ENCODE measurements around the gene MANEAL. TPM values are rescaled to one million over a fixed set of nuclear protein-coding genes. Genes with fewer than 3 reads are reported as not detected.

MANEAL gene
- total and polyA plus RNA-seq, 2 of the 13 experiments (the other 11 are each of a cell fraction or from before 2014, with no cell fraction given): 20.8 to 26.4 TPM

DNA sequence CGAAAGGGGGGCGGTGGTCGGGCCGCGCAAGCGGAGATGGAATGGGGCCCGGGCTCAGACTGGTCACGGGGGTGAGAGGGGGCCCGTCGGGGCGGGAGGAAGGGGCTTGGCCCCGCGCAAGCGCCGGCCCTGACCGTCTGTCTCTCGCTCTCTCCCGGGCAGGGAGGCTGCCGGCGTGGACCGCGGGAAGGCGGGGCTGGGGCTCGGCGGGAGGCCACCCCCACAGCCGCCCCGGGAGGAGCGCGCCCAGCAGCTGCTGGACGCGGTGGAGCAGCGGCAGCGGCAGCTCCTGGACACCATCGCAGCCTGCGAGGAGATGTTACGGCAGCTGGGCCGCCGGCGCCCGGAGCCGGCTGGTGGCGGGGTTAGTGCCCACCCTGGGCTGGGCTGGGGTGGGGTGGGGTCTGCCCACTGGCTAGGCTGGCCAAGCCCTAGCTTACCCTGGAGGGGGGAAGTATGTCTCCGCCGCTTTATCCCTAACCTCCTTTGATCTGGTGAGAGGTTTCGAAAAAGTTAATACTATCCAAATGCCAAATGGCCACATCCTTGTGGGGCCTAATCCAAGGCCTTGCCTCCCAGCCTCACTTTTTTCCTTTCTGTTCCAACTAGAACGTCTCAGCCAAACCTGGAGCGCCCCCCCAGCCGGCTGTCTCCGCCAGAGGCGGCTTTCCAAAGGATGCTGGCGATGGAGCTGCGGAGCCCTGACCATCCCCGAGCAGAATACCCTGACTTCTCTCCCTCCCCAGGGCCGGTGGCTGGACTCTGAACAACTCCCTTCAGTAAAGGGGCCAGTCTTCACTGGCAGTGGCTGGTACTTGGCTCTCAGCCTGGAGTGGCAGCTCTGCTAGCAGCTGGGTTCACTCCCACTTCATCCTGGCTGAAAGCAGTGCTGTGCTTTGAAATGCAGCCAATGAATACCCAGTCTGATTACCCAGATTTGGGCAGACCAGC, 15.0 kb downstream of the MANEAL start (continued):
- peak; percentile 50; the same call in 1 of the 2 replicates for TF ChIP-seq TARDBP (CRISPR knock-in tag; IDR thresholded peaks at IDR 0.05)
- peak; percentile 64 for TF ChIP-seq SAP130 (CRISPR knock-in tag; IDR thresholded peaks at IDR 0.05; ENCODE audit: low read depth)
- 0 out of 2 replicates have a peak, but pooled peaks have one; percentile 9 for TF ChIP-seq MXD4 (CRISPR knock-in tag; IDR thresholded peaks at IDR 0.05)
- TF ChIP-seq GLI4 (CRISPR knock-in tag; IDR thresholded peaks at IDR 0.05; ENCODE audit: borderline replicate concordance): no peak
- no peak for TF ChIP-seq ATF7 (IDR thresholded peaks at IDR 0.05)
- no peak for TF ChIP-seq ATF7 (CRISPR knock-in tag; IDR thresholded peaks at IDR 0.05)
- TF ChIP-seq XRCC5 (optimal IDR thresholded peaks at IDR 0.05; ENCODE audit: low read length): no peak
- TF ChIP-seq ZNF777 (CRISPR knock-in tag; IDR thresholded peaks at IDR 0.05): peak; percentile 77
- no peak for TF ChIP-seq YEATS2 (CRISPR knock-in tag; IDR thresholded peaks at IDR 0.05; ENCODE audit: borderline replicate concordance)
- TF ChIP-seq SNRNP70 (IDR thresholded peaks at IDR 0.05; ENCODE audit: low read depth, low read length): no peak
- TF ChIP-seq ZSCAN12 (CRISPR knock-in tag; IDR thresholded peaks at IDR 0.05): no peak
- TF ChIP-seq ZNF780A (CRISPR knock-in tag; IDR thresholded peaks at IDR 0.05): 0 out of 2 replicates have a peak, but pooled peaks have one; percentile 23
- TF ChIP-seq TCF7 (IDR thresholded peaks at IDR 0.05; ENCODE audit: low read depth): no peak
- TF ChIP-seq ZNF629 (CRISPR knock-in tag; conservative IDR thresholded peaks at IDR 0.05): no peak
- TF ChIP-seq, protein P1, sequence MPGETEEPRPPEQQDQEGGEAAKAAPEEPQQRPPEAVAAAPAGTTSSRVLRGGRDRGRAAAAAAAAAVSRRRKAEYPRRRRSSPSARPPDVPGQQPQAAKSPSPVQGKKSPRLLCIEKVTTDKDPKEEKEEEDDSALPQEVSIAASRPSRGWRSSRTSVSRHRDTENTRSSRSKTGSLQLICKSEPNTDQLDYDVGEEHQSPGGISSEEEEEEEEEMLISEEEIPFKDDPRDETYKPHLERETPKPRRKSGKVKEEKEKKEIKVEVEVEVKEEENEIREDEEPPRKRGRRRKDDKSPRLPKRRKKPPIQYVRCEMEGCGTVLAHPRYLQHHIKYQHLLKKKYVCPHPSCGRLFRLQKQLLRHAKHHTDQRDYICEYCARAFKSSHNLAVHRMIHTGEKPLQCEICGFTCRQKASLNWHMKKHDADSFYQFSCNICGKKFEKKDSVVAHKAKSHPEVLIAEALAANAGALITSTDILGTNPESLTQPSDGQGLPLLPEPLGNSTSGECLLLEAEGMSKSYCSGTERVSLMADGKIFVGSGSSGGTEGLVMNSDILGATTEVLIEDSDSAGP (CRISPR knock-in tag; IDR thresholded peaks at IDR 0.05; ENCODE audit: borderline replicate concordance): peak; percentile 98; the same call in 1 of the 2 replicates
- TF ChIP-seq JUNB (CRISPR knock-in tag; IDR thresholded peaks at IDR 0.05; ENCODE audit: borderline replicate concordance): no peak
- 0 out of 2 replicates have a peak, but pooled peaks have one; percentile 7 for TF ChIP-seq STAG1 (CRISPR knock-in tag; IDR thresholded peaks at IDR 0.05)
- TF ChIP-seq, protein P2, sequence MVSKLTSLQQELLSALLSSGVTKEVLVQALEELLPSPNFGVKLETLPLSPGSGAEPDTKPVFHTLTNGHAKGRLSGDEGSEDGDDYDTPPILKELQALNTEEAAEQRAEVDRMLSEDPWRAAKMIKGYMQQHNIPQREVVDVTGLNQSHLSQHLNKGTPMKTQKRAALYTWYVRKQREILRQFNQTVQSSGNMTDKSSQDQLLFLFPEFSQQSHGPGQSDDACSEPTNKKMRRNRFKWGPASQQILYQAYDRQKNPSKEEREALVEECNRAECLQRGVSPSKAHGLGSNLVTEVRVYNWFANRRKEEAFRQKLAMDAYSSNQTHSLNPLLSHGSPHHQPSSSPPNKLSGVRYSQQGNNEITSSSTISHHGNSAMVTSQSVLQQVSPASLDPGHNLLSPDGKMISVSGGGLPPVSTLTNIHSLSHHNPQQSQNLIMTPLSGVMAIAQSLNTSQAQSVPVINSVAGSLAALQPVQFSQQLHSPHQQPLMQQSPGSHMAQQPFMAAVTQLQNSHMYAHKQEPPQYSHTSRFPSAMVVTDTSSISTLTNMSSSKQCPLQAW (CRISPR knock-in tag; IDR thresholded peaks at IDR 0.05): peak; percentile 15; the same call in 1 of the 2 replicates
- TF ChIP-seq RORA (CRISPR knock-in tag; IDR thresholded peaks at IDR 0.05): no peak
- TF ChIP-seq TCF12 (IDR thresholded peaks at IDR 0.05): no peak
- TF ChIP-seq TCF12 (CRISPR knock-in tag; IDR thresholded peaks at IDR 0.05): no peak
- TF ChIP-seq, protein P3, sequence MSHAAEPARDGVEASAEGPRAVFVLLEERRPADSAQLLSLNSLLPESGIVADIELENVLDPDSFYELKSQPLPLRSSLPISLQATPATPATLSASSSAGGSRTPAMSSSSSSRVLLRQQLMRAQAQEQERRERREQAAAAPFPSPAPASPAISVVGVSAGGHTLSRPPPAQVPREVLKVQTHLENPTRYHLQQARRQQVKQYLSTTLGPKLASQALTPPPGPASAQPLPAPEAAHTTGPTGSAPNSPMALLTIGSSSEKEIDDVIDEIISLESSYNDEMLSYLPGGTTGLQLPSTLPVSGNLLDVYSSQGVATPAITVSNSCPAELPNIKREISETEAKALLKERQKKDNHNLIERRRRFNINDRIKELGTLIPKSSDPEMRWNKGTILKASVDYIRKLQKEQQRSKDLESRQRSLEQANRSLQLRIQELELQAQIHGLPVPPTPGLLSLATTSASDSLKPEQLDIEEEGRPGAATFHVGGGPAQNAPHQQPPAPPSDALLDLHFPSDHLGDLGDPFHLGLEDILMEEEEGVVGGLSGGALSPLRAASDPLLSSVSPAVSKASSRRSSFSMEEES (CRISPR knock-in tag; IDR thresholded peaks at IDR 0.05): no peak
- no peak for TF ChIP-seq EEA1 (CRISPR knock-in tag; IDR thresholded peaks at IDR 0.05; ENCODE audit: borderline replicate concordance)
- no peak for TF ChIP-seq ZNF282 (IDR thresholded peaks at IDR 0.05; ENCODE audit: partially characterized antibody)
- 0 out of 2 replicates have a peak, but pooled peaks have one; percentile 13 for TF ChIP-seq KMT2A (CRISPR knock-in tag; IDR thresholded peaks at IDR 0.05)
- TF ChIP-seq MXI1 (IDR thresholded peaks at IDR 0.05; ENCODE audit: borderline replicate concordance, low read depth, low read length): peak; percentile 25; the same call in 1 of the 3 replicates
- 0 out of 2 replicates have a peak, but pooled peaks have one; percentile 52 for TF ChIP-seq ZNF879 (CRISPR knock-in tag; IDR thresholded peaks at IDR 0.05)

Data from HepG2 (cell line).